ENCODE measurements around the gene PRRG3.

Gene PRRG3

DNA sequence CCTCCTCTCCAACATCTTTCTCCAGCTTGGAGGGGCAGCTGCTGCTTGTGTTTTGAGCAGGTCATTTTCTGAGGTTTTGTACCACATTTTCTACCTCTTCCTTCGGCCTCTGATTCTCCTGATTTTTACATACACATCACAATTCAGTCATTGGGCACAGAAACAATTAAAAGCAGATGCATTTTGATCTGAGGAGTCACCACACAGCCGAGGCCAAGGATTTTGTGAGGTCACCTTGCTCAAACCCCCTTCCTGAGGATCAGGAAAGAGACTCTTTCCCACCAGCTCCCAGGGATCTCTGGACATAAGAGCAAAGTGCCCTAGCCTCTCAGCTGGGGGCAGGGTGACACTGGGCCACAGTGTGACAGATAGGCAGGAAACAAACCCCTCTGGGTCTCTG lies 15.2 kb downstream of the PRRG3 start:
- DNase-seq: no peak

DNA sequence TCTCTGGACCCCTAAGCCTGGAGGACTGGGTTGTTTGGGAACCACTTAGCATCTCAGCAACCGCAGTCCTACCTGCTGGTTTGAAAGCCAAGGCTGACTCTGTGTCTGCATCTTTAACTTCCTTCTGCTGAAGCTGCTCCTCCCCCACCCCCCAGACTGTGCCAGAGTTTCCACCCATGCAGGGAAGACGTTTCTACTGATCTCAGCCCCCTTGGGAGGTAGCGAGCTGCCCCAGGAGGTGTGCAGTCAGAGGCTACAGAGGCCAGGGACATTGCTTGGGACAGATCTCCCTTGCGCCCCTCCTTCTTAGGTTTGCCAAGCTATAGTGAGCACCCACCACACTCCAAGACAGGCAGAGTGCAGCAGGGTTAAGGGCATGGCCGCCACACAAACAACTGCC lies 15.9 kb downstream of the PRRG3 start:
- no peak for DNase-seq

DNA sequence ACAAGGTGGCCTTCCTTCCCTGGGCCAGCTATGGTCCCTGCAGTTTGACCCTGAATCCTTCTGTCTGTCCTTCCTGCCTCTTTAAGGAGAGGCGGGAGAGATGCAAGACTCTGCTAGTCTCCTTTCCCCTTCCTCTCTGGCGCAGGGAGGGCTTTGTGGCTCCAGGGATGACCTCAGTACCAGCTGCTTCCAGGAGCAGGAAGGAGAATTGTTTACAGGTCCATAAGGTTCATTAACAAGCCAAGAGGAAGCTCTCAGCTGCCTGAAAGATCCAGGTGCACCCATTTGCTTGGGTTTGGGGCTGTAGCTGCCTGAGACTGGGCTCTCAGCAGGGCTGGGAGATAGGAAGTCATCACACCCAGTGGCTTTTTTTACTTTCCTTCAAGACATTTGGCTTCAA lies 16.5 kb downstream of the PRRG3 start:
- peak; percentile 60 for DNase-seq

DNA sequence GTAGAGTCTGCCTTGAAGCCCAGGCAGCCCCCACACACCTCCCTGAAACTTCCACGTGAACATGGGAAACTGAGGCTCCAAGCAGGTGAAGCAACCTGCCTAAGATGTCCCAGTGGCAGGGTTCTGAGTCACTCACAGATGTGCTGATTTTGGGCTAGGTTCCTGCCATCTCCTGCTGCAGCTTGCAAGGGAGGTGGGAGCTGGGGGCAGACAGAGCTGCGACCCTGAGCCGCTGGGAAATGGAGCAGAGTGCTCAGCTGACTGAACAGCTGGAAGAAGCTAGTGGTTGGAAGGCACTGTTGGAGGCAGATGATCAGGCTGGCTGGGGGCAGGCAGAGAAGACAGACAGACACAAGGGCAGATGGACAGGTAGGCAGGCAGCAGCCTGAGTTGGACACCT lies 17.0 kb downstream of the PRRG3 start:
- no peak for DNase-seq

- DNase-seq: no peak
Observed at GRCh38 chrX:151713849-151714248, 18.6 kb downstream of the PRRG3 start.

DNA sequence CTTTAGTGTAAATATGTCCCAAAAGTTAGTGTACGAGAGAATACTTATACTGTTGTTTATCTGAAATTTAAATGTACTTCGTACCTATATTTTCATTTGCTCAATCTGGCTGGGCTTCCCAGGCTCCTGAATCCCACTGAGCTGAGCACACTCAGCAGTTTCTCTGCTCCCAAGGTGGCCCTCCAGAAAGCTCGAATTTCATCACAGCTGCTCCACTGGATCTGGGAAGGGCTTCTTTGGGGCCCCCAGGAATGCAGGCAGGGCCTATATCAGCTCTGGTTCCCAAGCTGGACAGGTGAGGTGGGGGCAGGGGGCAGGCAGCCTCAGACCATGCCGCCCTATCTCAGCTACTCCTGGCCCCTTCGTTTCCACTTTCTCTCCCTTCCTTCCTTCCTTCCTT lies 19.1 kb downstream of the PRRG3 start:
- no peak for DNase-seq

DNA sequence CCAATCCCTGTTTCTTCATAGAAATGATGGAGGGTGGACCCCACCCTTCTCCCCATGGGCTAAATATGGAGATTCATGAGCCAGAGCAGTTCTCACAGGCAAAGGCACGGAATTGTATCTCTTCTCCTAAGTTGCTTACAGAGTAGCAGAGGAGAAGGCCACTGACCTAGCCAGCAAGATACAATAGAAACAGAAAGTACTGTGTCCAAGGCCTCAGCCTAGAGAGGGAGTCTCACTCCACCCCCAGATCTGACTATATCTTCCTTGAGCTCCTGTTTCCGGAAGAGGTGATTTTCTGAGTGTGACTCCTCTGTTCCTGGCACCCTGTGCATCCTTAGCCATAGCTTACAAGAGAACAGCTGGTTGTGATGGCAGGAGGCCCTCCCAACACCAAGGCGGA lies 20.5 kb downstream of the PRRG3 start, which contains the start of gene FATE1:
TSS of gene FATE1 (plus strand) at position 284 of the 400 bp plus-strand sequence. CDS start at position 369, 85 bp downstream.
- DNase-seq: no peak

DNA sequence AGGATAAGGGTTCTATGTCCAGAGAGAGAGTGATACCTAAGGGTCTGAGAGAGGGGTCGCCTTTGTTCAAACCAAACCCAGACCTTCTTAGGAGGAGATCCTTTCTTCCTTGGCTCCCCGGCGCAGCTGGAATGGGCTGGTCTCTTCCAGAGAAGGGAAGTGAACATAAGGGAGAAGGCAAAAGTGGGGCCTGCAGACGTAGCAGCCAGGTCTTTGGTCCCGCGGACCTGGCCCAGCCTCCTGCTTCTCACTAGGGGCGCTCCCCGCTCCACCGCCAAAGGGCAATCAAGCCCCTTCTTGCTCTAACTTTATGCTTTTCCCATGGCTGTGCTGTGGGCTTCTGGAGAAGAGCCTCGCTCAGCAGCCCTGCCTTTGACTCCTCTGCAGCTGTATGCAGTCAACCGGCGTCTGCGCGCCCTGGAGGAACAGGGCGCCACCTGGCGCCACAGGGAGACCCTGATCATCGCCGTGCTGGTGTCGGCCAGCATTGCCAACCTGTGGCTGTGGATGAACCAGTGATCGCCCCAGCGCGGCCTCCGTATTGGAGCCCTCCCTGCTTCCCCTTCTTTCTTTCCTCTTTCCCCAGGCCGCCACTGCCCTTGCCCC lies 27.1 kb downstream of the PRRG3 start:
- peak; percentile 62 for DNase-seq

- no peak for DNase-seq
Observed at GRCh38 chrX:151723156-151723760, 28.0 kb downstream of the PRRG3 start.

- DNase-seq: no peak
Observed at GRCh38 chrX:151724563-151725337, 29.5 kb downstream of the PRRG3 start.

DNA sequence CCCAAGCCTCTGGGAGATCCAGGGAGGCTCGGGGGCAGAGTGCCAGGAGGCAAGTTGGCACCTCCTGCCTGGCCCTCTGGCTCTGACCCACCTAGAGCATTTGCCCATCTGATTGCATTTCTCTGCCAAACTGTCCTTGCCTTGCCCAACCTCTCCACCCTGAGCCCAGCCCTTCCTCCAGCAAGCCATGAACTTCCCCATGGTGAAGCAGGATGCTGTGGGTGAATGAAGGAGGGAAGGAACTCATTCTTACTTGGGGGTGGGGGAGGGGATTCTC lies 30.0 kb downstream of the PRRG3 start:
- no peak for DNase-seq

GRCh38 chrX:151726751-151727150 lies 31.5 kb downstream of the PRRG3 start:
- DNase-seq: no peak

GRCh38 chrX:151727346-151727745 lies 32.1 kb downstream of the PRRG3 start:
- no peak for DNase-seq

- DNase-seq: no peak
Observed at GRCh38 chrX:151729056-151729725, 33.9 kb downstream of the PRRG3 start.

- no peak for DNase-seq
Observed at GRCh38 chrX:151734446-151734845, 39.2 kb downstream of the PRRG3 start, which contains the start of gene CNGA2. TSS of gene CNGA2 (plus strand) at chrX:151734746. CDS start at chrX:151738484, 3,738 bp downstream.

DNA sequence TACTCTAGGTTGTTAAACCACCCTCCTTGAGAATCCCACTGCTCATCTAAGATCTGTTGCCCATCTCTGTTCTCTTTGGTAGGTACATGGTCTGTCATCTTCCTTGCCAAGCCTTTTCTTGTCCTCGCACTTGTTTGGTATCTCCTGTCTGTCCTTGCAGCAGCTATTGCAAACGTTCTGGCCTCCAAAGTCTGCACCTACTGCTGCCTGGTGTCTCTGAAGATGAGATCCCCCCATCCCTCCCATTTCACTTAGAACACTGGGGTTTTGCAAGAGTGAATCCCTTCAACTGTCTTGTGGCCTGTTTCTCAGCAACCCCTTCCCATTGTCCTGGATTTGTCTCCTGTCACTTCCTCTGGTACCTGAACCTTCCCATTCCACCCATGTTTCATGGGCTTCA lies 40.0 kb downstream of the PRRG3 start:
- DNase-seq: no peak

DNA sequence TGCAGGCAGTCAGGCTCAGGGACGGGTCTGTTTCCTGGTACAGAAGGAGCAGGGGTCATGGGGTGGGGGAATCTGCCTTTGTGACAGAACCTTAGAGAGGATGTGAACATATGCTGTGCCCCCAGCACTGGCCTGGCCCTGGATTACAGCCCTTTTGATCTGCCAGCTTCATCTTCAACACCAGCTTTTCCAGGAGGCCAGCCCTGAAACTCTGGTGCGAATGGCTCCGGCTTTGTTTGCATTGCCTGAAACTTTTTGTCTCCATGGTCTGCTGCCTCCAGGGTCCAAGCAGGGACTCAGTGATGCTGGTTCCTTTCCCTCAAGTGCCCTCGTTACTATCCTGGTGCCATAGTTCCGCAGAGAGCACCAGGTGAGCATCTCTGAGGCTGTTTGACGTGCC lies 41.4 kb downstream of the PRRG3 start:
- DNase-seq: no peak

DNA sequence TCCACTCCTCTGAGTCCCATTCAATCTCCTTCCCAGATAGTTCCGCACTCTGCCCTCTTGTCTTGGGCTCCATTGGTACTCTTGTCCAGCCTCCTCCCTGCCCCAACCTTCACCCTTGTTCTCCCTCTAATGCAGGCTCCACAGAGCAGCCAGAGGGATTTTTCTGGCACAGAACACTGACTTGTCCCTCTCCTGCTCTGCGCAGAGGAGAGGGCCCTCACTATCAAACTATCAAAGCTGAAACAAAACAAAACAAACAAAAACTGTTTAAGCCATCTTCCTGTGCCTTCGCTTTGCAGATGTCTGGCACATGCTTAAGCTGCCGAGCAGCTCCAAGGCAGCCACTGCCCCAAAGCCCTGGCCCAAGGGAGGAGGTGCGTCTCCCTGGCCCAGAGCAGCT lies 42.2 kb downstream of the PRRG3 start:
- DNase-seq: no peak

DNA sequence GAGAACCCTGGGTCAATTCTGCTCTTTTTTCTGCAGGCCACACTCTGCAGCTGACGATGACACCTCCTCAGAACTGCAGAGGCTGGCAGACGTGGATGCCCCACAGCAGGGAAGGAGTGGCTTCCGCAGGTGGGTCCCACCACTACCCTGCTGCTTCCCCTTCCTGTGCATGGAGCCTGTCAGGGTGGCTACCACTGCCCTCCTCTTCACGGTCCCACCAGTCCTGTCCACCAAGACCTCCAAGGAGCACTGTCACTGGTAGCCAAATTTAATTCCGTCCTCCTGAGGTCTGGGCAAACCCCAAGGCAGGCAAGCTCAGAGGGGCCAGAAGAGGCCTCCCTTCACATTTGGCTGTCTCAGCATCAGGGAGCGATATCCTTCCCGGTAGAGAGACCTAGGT lies 43.5 kb downstream of the PRRG3 start:
- no peak for DNase-seq

DNA sequence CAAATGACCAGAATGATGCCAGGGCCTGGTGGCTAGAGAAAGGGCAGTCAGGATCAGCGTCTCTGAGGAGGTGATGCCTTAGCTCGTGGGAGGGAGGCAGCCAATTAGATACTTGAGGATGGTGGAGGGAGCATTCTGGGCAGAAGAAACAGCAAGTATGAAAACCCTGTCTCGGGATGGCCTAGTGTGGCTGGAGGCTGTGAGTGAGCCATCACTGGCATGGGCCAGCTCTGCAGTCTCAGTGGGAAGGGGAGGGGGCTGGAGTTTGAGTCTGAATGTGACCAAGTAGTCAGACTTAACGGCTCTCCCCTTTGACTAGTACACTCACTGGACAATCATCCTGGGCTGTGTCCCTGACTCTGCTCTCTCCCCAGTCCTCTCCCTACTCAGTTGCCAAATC lies 46.3 kb downstream of the PRRG3 start:
- no peak for DNase-seq

- DNase-seq: no peak
Observed at GRCh38 chrX:151742311-151742710, 47.1 kb downstream of the PRRG3 start.

DNA sequence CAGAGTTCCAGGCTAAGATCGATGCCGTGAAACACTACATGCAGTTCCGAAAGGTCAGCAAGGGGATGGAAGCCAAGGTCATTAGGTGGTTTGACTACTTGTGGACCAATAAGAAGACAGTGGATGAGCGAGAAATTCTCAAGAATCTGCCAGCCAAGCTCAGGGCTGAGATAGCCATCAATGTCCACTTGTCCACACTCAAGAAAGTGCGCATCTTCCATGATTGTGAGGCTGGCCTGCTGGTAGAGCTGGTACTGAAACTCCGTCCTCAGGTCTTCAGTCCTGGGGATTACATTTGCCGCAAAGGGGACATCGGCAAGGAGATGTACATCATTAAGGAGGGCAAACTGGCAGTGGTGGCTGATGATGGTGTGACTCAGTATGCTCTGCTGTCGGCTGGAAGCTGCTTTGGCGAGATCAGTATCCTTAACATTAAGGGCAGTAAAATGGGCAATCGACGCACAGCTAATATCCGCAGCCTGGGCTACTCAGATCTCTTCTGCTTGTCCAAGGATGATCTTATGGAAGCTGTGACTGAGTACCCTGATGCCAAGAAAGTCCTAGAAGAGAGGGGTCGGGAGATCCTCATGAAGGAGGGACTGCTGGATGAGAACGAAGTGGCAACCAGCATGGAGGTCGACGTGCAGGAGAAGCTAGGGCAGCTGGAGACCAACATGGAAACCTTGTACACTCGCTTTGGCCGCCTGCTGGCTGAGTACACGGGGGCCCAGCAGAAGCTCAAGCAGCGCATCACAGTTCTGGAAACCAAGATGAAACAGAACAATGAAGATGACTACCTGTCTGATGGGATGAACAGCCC lies 48.6 kb downstream of the PRRG3 start:
- DNase-seq: no peak

GRCh38 chrX:151745651-151746050 lies 50.4 kb downstream of the PRRG3 start:
- DNase-seq: no peak
